ENCODE results near the gene FGG. TPM values are rescaled to one million over a fixed set of nuclear protein-coding genes. Genes with fewer than 3 reads are reported as not detected.

FGG gene
- total RNA-seq, 4 donors from 2014 or later, result 35.4 TPM; not detected in 3

DNA sequence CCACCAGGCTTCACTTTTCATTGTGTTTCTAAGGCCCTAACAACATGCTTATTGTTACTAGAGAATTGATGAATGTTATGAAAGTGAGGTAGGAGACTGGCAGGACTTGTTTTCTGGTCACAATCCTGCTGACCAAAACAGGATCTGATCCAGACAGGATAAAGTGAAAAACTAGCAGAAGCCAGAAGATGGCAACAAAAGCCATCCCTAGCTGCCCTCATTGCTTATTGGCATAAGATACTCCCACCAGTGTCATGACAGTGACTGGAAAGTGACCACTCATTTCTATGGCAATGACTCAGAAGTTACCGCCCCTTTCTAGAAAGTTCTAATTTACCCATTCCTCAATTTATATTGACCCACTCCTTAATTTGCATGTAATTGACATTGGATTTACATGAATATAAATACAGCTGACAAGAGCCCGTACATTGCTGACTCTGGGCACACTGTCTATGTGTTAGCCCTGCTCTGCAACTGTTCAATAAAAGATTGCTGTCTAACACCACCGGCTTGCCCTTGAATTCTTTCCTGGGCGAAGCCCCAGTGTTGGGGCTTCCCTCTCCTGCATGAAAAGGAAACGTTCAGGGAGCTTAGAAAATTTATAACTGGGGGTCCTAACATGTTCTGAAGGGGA lies 30.0 kb upstream of the FGG start:
- no peaks in the 10 kb centered on the region for H3K9me3 ChIP-seq
- H3K36me3 ChIP-seq, result no peaks in the 10 kb centered on the region
- TF ChIP-seq CTCF (IDR thresholded peaks at IDR 0.05) (no peak), POLR2A (IDR thresholded peaks at IDR 0.05) (no peak), POLR2AphosphoS5 (IDR thresholded peaks at IDR 0.05) (no peak), EP300 (IDR thresholded peaks at IDR 0.05) (no peak)
- WGBS, result 71% methylated on average over 5 of the region's 5 CpGs
- no peak overlapping the region for H3K27ac ChIP-seq
- H3K27me3 ChIP-seq, result peaks cover 8% of the 10 kb centered on the region
- H3K4me3 ChIP-seq, result no peak overlapping the region
- DNase-seq (ENCODE audit: low spot score in 2 of 2), result no peak
- H3K4me1 ChIP-seq, result no peaks in the 10 kb centered on the region

DNA sequence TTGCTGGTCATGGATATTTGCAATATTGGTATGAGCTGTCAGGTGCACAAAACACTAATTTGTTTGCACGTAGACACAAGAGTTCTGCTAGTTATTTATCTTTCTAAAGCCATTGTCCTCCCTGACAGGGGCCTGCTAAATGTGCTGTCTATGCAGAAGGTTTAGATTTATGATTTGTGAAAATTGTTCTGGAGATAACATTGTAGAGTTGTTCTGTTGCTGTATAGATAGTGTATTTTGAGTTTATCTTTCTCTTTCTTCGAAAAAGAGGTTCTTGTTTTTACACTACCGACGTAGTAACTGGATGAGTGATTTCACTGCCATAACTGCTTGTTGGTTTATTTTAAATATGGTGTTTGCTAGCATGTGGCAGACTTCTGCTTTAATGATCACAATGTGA lies 28.5 kb upstream of the FGG start:
- H3K36me3 ChIP-seq, result no peaks in the 10 kb centered on the region
- H3K4me3 ChIP-seq, result no peak overlapping the region
- H3K4me1 ChIP-seq, result no peaks in the 10 kb centered on the region
- no peaks in the 10 kb centered on the region for H3K9me3 ChIP-seq
- no peaks in the 10 kb centered on the region for H3K27me3 ChIP-seq
- no peak for DNase-seq (ENCODE audit: low spot score in 2 of 2)
- no peak for TF ChIP-seq CTCF (IDR thresholded peaks at IDR 0.05)
- TF ChIP-seq POLR2AphosphoS5 (IDR thresholded peaks at IDR 0.05), result no peak
- no peak for TF ChIP-seq EP300 (IDR thresholded peaks at IDR 0.05)
- TF ChIP-seq POLR2A (IDR thresholded peaks at IDR 0.05), result no peak
- WGBS, result 58% methylated on average over 4 of the region's 4 CpGs
- H3K27ac ChIP-seq, result no peak overlapping the region

DNA sequence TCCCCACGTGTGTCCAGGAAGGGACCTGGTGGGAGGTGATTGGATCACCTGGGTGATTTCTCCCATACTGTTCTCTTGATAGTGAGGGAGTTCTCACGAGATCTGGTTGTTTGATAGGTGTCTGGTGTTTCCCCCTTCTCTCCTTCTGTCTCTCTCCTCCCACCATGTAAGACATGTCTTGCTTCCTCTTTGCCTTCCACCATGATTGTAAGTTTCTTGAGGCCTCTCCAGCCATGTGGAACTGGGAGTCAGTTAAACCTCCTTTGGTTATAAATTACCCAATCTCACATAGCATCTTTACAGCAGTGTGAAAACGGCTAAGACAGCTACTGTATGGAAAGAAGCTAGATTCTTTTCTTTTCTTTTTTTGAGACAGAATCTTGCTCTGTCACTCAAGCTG lies 21.6 kb upstream of the FGG start:
- no peak for TF ChIP-seq CTCF (IDR thresholded peaks at IDR 0.05)
- no peak for TF ChIP-seq EP300 (IDR thresholded peaks at IDR 0.05)
- TF ChIP-seq POLR2AphosphoS5 (IDR thresholded peaks at IDR 0.05), result no peak
- no peak for TF ChIP-seq POLR2A (IDR thresholded peaks at IDR 0.05)
- no peaks in the 10 kb centered on the region for H3K9me3 ChIP-seq
- no peaks in the 10 kb centered on the region for H3K4me1 ChIP-seq
- H3K4me3 ChIP-seq, result no peak overlapping the region
- 59% methylated on average over 3 of the region's 3 CpGs for WGBS
- no peak for DNase-seq (ENCODE audit: low spot score in 2 of 2)
- H3K27me3 ChIP-seq, result peaks cover 18% of the 10 kb centered on the region
- no peak overlapping the region for H3K27ac ChIP-seq
- no peaks in the 10 kb centered on the region for H3K36me3 ChIP-seq

DNA sequence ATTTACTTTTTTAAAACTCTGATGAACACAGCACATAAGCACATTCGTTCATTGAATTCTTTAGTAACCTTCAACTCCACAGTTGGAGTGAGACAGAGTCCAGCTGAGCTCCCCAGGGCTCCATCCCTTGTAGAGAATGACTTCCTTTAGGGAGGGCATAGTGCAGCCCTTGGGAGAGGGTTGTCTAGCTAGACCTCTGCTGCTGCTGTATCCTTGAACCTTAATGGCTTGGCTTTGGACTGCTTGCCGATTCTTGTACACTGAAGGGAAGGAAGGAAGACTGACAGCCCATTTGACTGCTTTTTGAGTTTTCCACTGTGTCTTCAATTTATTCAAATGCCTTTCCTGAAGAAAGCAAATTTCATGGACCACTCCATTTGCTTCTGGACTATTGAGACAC lies 19.4 kb upstream of the FGG start:
- Histone ChIP-seq H3K27ac (no peak overlapping the region), H3K4me3 (no peak overlapping the region), H3K9me3 (no peaks in the 10 kb centered on the region), H3K27me3 (peaks cover 28% of the 10 kb centered on the region), H3K36me3 (no peaks in the 10 kb centered on the region), H3K4me1 (peaks cover 5% of the 10 kb centered on the region)
- DNase-seq (ENCODE audit: low spot score in 2 of 2), result no peak
- TF ChIP-seq EP300 (IDR thresholded peaks at IDR 0.05) (no peak), POLR2AphosphoS5 (IDR thresholded peaks at IDR 0.05) (no peak), CTCF (IDR thresholded peaks at IDR 0.05) (no peak), POLR2A (IDR thresholded peaks at IDR 0.05) (no peak)
- WGBS, result 72% methylated on average over 2 of the region's 2 CpGs

GRCh38 chr4:154630324-154630723 lies 17.9 kb upstream of the FGG start:
- H3K27me3 ChIP-seq, result peaks cover 28% of the 10 kb centered on the region

More at GRCh38 chr4:154630324-154630723, 17.9 kb upstream of the FGG start:
- no peak for DNase-seq (ENCODE audit: low spot score in 2 of 2)
- no peaks in the 10 kb centered on the region for H3K36me3 ChIP-seq
- TF ChIP-seq CTCF (IDR thresholded peaks at IDR 0.05), result no peak
- TF ChIP-seq POLR2AphosphoS5 (IDR thresholded peaks at IDR 0.05), result no peak
- TF ChIP-seq POLR2A (IDR thresholded peaks at IDR 0.05), result no peak
- TF ChIP-seq EP300 (IDR thresholded peaks at IDR 0.05), result no peak
- H3K27ac ChIP-seq, result no peak overlapping the region
- H3K4me3 ChIP-seq, result no peak overlapping the region
- H3K4me1 ChIP-seq, result peaks cover 8% of the 10 kb centered on the region
- H3K9me3 ChIP-seq, result no peaks in the 10 kb centered on the region

All from suprapubic skin (tissue), 4 donors.